ENCODE measurements around the gene PHF3.

GRCh38 chr6:63635215-63635587 lies 401 bp upstream of the PHF3 start:
- no peak for TF ChIP-seq CTCF (IDR thresholded peaks at IDR 0.05; ENCODE audit: insufficient read depth, low read length, poor library complexity, severe bottlenecking)
- TF ChIP-seq EZH2phosphoT487 (conservative IDR thresholded peaks at IDR 0.05; ENCODE audit: low read length), result no peak
